HCT116 (cell line): ENCODE measurements around the gene C2CD4B. TPM values are rescaled to one million over a fixed set of nuclear protein-coding genes. Genes with fewer than 3 reads are reported as not detected.

Source experiments
- ATAC-seq: fragments of 200-7000 bp; cut with Tn5 transposase; 2 replicates; pipeline ENCODE4 v1.9.1; 2020; ENCODE audit warnings: mild to moderate bottlenecking, moderate library complexity
- BruUV-seq: library from RNA; stranded (reverse); fragments of 400-500 nt; replicated peaks from 2 replicates; lab custom pipeline; 2021; lab: Mats Ljungman, UMichigan
- CTCF ChIA-PET: fragments of 300-600 bp; sonication (Branson Sonifier 250); formaldehyde crosslinking; loops from one replicate; lab custom pipeline; 2021; ENCODE audit warnings: antibody characterized with exemption; lab: Charles Lee
- POLR2A ChIA-PET: fragments of 300-600, 350-600 bp; sonication (Branson Sonifier 250); formaldehyde crosslinking; loops from one replicate; lab custom pipeline; 2021; ENCODE audit warnings: antibody characterized with exemption; lab: Charles Lee
- RAD21 ChIA-PET, 2 experiments: fragments of 300-600 bp; sonication (Branson Sonifier 250); formaldehyde crosslinking; loops; one replicate each; lab custom pipeline; 2023; ENCODE audit warnings: low total read pairs in 2 of 2; ENCODE audit not compliant: uncharacterized antibody in 2 of 2, unreplicated experiment in 2 of 2, low non-redundant PET in 1 of 2; lab: Charles Lee
- DNase-seq: peaks from one replicate; pipeline ENCODE4 v3.0.0-alpha.2; 2010; ENCODE audit warnings: low read depth, low spot score
- H2AFZ ChIP-seq: fragments of 200-600 bp; shearing (Covaris generic), sonication (generic); 2 replicates; pipeline ENCODE4 v1.6.1; 2017; ENCODE audit warnings: low read depth, mixed run types, mixed read lengths, antibody characterized with exemption, low read length; ENCODE audit not compliant: poor library complexity, severe bottlenecking
- H3K27ac ChIP-seq: 2 replicates; pipeline ENCODE4 v1.5.1; 2012; ENCODE audit warnings: low read depth, low read length
- H3K27me3 ChIP-seq: fragments of 200-600 bp; sonication (generic); 2 replicates; pipeline ENCODE4 v1.6.1; 2016; ENCODE audit warnings: mixed run types, low read length, mixed read lengths; ENCODE audit not compliant: insufficient read depth
- H3K36me3 ChIP-seq, 2 experiments: fragments of 200-500 bp in 1 of 2; fragments of 200-600 bp in 1 of 2; sonication (Bioruptor generic) in 1 of 2; sonication (generic) in 1 of 2; 2 replicates each; pipeline versions ENCODE4 v1.5.1 to v1.6.1; 2014 to 2016; ENCODE audit warnings: low read length in 2 of 2, inconsistent platforms in 1 of 2, mixed read lengths in 1 of 2, mixed run types in 1 of 2; ENCODE audit not compliant: insufficient read depth in 2 of 2, control insufficient read depth in 1 of 2
- H3K4me1 ChIP-seq, 2 experiments: fragments of 200-600 bp in 1 of 2; sonication (generic) in 1 of 2; 2 replicates each; pipeline versions ENCODE4 v1.5.1 to v1.6.1; 2012 to 2017; ENCODE audit warnings: low read length in 2 of 2, inconsistent platforms in 1 of 2, mild to moderate bottlenecking in 1 of 2, mixed read lengths in 1 of 2, mixed run types in 1 of 2, moderate library complexity in 1 of 2; ENCODE audit not compliant: insufficient read depth in 2 of 2, control insufficient read depth in 1 of 2
- H3K4me2 ChIP-seq: fragments of 200-600 bp; sonication (generic); 2 replicates; pipeline ENCODE4 v1.6.1; 2017; ENCODE audit warnings: mixed run types, low read length, mixed read lengths
- H3K4me3 ChIP-seq, 2 experiments: fragments of 200-600 bp in 1 of 2; sonication (generic) in 1 of 2; replicated peaks in 1 of 2; 2 replicates each; pipeline ENCODE4 v1.5.1; 2011 to 2016; ENCODE audit warnings: low read length in 2 of 2, control low read depth in 1 of 2, low read depth in 1 of 2, mild to moderate bottlenecking in 1 of 2, mixed read lengths in 1 of 2, mixed run types in 1 of 2
- H3K79me2 ChIP-seq: fragments of 200-600 bp; sonication (generic); 2 replicates; pipeline ENCODE4 v1.6.1; 2017; ENCODE audit warnings: mild to moderate bottlenecking, mixed run types, low read length, moderate library complexity, mixed read lengths; ENCODE audit not compliant: insufficient read depth
- H3K9ac ChIP-seq: fragments of 200-600 bp; sonication (generic); 2 replicates; pipeline ENCODE4 v1.6.1; 2016; ENCODE audit warnings: low read length, mixed read lengths
- H3K9me2 ChIP-seq: fragments of 200-600 bp; sonication (generic), shearing (Covaris generic); 2 replicates; pipeline ENCODE4 v1.6.1; 2017; ENCODE audit warnings: mixed run types, mild to moderate bottlenecking, moderate library complexity; ENCODE audit not compliant: insufficient read depth
- H3K9me3 ChIP-seq, 2 experiments: fragments of 200-500 bp in 1 of 2; fragments of 200-600 bp in 1 of 2; sonication (Bioruptor generic) in 1 of 2; sonication (generic) in 1 of 2; 2 replicates each; pipeline ENCODE4 v1.6.1; 2014 to 2017; ENCODE audit warnings: low read length in 2 of 2, mixed read lengths in 2 of 2, inconsistent platforms in 1 of 2, low read depth in 1 of 2, mild to moderate bottlenecking in 1 of 2, mixed run types in 1 of 2, moderate library complexity in 1 of 2; ENCODE audit not compliant: control insufficient read depth in 1 of 2, insufficient read depth in 1 of 2
- H4K20me1 ChIP-seq: fragments of 200-600 bp; sonication (generic), shearing (Covaris generic); 2 replicates; pipeline ENCODE4 v1.6.1; 2017; ENCODE audit warnings: mixed run types, mild to moderate bottlenecking, moderate library complexity; ENCODE audit not compliant: insufficient read depth
- CBX3 ChIP-seq: IDR thresholded peaks from 2 replicates; pipeline ENCODE4 v1.6.1; 2012; ENCODE audit warnings: low read depth
- CEBPB ChIP-seq: IDR thresholded peaks from 2 replicates; pipeline ENCODE4 v1.6.1; 2012; ENCODE audit warnings: low read depth
- EGR1 ChIP-seq: IDR thresholded peaks from 2 replicates; pipeline ENCODE4 v1.6.1; 2012; ENCODE audit warnings: low read depth
- EZH2 ChIP-seq: fragments of 200-600 bp; sonication (generic); IDR thresholded peaks from 2 replicates; pipeline ENCODE4 v1.6.1; 2017; ENCODE audit warnings: antibody characterized with exemption, mixed run types
- EZH2phosphoT487 ChIP-seq: fragments of 200-600 bp; IDR thresholded peaks from 2 replicates; pipeline ENCODE4 v1.6.1; 2018; ENCODE audit warnings: antibody characterized with exemption, borderline replicate concordance
- FOSL1 ChIP-seq: IDR thresholded peaks from 2 replicates; pipeline ENCODE4 v1.6.1; 2012; ENCODE audit warnings: low read depth
- JUND ChIP-seq: IDR thresholded peaks from 2 replicates; pipeline ENCODE4 v1.6.1; 2012
- POLR2A ChIP-seq: IDR thresholded peaks from 2 replicates; pipeline ENCODE4 v1.7.0; 2011; ENCODE audit warnings: borderline replicate concordance; ENCODE audit not compliant: insufficient read depth, insufficient read length; ENCODE audit errors: extremely low read depth
- POLR2AphosphoS5 ChIP-seq: IDR thresholded peaks from 2 replicates; pipeline ENCODE4 v1.6.1; 2011; ENCODE audit warnings: mild to moderate bottlenecking, low read depth, low read length, moderate library complexity
- SIN3A ChIP-seq: IDR thresholded peaks from 2 replicates; pipeline ENCODE4 v1.6.1; 2012; ENCODE audit warnings: low read depth
- SRF ChIP-seq: IDR thresholded peaks from 2 replicates; pipeline ENCODE4 v1.6.1; 2012; ENCODE audit warnings: low read depth
- TCF7L2 ChIP-seq: IDR thresholded peaks from 2 replicates; pipeline ENCODE4 v1.7.0; 2011; ENCODE audit warnings: borderline replicate concordance, inconsistent platforms; ENCODE audit not compliant: insufficient read depth, insufficient read length; ENCODE audit errors: extremely low read depth
- ZNF274 ChIP-seq: fragments of 200-500 bp; sonication (Bioruptor generic); IDR thresholded peaks from 2 replicates; pipeline ENCODE4 v1.6.1; 2014; ENCODE audit warnings: mild to moderate bottlenecking, low read depth, low read length, inconsistent platforms
- intact Hi-C: fragments of 100-400 bp; cut with micrococcal nuclease; formaldehyde crosslinking; loops from 2 replicates; pipeline ENCODE4 v1.10.0; 2022
- total RNA-seq: library from RNA; stranded (reverse); gene quantifications from one replicate; pipeline ENCODE4 v1.2.1, GENCODE V29; 2021; ENCODE audit not compliant: unreplicated experiment
- TF ChIP-seq, protein P1 (sequence below): IDR thresholded peaks from 2 replicates; pipeline ENCODE4 v1.6.1; 2012; ENCODE audit warnings: low read depth
- TF ChIP-seq, protein P2 (sequence below): IDR thresholded peaks from 2 replicates; pipeline ENCODE4 v1.6.1; 2012

C2CD4B gene
- total RNA-seq, 1 experiment from 2014 or later = not detected

DNA sequence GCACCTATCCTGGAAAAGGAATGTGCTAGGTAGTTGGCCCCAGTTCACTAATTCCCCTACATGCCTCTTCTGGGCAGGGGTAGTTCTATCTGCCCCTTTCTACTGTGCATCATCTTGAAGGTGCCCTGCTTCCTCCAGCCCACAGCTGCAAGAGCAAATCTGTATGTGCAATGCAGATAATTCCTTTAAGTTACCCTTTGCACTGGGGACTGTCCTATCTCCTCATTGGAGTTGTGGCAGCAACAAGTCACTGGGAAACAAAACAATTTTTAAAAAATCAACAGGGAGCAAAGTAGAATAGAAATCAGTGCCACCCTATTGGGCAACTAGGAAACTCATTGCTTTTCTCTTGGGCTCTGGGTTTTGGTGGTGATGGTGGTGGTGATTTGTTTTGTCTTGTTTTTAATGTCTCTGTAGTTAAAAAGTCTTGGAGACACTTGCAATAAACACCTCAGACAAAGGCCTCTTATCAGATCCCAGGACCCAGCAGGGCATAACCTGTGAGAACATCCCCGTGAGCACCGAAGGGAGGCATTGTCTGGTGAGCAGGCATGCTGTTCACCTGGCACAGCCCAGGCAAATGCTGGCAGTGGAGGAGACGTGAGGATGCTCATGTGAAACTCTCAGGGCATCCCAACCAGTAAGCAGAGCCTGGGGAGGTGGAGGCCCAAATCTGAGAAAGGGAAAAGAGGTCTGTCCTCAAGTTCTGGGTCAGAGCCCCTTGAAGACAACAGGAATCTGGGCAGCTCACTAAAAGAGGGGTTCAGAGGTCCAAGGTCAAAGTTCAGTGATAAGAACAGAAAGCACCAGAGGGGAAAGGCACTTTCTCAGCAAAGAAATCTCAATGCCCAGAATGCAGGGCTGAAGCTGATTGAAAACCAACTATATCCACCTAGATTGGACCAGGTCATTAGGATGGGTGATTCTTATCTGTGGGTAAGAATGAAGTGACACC lies 27.9 kb downstream of the C2CD4B start:
- RAD21 ChIA-PET = no interaction called here
- no peak overlapping the region for H3K9ac ChIP-seq

More for the DNA sequence above, 27.9 kb downstream of the C2CD4B start:
- Histone ChIP-seq H3K79me2 (no peaks in the 10 kb centered on the region), H3K27me3 (no peaks in the 10 kb centered on the region), H3K36me3 (no peaks in the 10 kb centered on the region), H3K4me2 (no peak overlapping the region), H3K27ac (no peak overlapping the region), H3K4me3 (no peak overlapping the region), H4K20me1 (no peaks in the 10 kb centered on the region), H3K9me2 (no peaks in the 10 kb centered on the region), H3K9me3 (no peaks in the 10 kb centered on the region), H2AFZ (no peak overlapping the region), H3K4me1 (peaks cover 5 to 9% of the 10 kb centered on the region in 2 experiments; a peak in 3 of 4 replicates)
- ChIA-PET CTCF (interaction anchor here (0.7 to 2.5 kb wide), 2 partner anchors 11 to 12 kb away, joined by 3 to 12 read pairs; no protein-coding TSS in a partner anchor), POLR2A (no interaction called here)
- no peak for ATAC-seq
- intact Hi-C loops = no loop called here
- DNase-seq = no peak
- no peak for TF ChIP-seq FOSL1
- no peak for TF ChIP-seq CBX3
- TF ChIP-seq EZH2 = no peak
- TF ChIP-seq EZH2phosphoT487 = no peak
- TF ChIP-seq TCF7L2 = no peak
- no peak for TF ChIP-seq SIN3A
- TF ChIP-seq POLR2A = no peak
- TF ChIP-seq JUND = no peak
- TF ChIP-seq SRF = no peak
- TF ChIP-seq POLR2AphosphoS5 = no peak
- no peak for TF ChIP-seq CEBPB
- TF ChIP-seq ZNF274 = no peak
- no peak for TF ChIP-seq EGR1
- TF ChIP-seq, protein P1, sequence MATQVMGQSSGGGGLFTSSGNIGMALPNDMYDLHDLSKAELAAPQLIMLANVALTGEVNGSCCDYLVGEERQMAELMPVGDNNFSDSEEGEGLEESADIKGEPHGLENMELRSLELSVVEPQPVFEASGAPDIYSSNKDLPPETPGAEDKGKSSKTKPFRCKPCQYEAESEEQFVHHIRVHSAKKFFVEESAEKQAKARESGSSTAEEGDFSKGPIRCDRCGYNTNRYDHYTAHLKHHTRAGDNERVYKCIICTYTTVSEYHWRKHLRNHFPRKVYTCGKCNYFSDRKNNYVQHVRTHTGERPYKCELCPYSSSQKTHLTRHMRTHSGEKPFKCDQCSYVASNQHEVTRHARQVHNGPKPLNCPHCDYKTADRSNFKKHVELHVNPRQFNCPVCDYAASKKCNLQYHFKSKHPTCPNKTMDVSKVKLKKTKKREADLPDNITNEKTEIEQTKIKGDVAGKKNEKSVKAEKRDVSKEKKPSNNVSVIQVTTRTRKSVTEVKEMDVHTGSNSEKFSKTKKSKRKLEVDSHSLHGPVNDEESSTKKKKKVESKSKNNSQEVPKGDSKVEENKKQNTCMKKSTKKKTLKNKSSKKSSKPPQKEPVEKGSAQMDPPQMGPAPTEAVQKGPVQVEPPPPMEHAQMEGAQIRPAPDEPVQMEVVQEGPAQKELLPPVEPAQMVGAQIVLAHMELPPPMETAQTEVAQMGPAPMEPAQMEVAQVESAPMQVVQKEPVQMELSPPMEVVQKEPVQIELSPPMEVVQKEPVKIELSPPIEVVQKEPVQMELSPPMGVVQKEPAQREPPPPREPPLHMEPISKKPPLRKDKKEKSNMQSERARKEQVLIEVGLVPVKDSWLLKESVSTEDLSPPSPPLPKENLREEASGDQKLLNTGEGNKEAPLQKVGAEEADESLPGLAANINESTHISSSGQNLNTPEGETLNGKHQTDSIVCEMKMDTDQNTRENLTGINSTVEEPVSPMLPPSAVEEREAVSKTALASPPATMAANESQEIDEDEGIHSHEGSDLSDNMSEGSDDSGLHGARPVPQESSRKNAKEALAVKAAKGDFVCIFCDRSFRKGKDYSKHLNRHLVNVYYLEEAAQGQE = no peak
- TF ChIP-seq, protein P2, sequence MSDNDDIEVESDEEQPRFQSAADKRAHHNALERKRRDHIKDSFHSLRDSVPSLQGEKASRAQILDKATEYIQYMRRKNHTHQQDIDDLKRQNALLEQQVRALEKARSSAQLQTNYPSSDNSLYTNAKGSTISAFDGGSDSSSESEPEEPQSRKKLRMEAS = no peak
- TF ChIP-seq, all 23 proteins: peak for 0
- BruUV-seq = no TSS peak
